Daoy (cell line): ENCODE results near the gene CHEK1. TPM values are rescaled to one million over a fixed set of nuclear protein-coding genes. Genes with fewer than 3 reads are reported as not detected.
A peak's percentile ranks its signal among the peaks of the same experiment; 100 is the strongest.
"Not testable (repeated sequence)": the region's sequence is repeated elsewhere in the genome, so short reads cannot be mapped to it uniquely, and the experiment has no call there.

Experiments used
- DNase-seq: peaks from one replicate; pipeline ENCODE4 v3.0.0-alpha.2; 2015; ENCODE audit warnings: low read depth
- total RNA-seq: library from RNA; depleted of rRNA; stranded (reverse); fragments of >200 nt; shearing (Covaris generic); gene quantifications from 2 replicates; pipeline ENCODE4 v1.2.3, GENCODE V29; 2014; rRNA removed

The CHEK1 gene
- total RNA-seq, 1 experiment from 2014 or later, result 65.3 TPM

DNA sequence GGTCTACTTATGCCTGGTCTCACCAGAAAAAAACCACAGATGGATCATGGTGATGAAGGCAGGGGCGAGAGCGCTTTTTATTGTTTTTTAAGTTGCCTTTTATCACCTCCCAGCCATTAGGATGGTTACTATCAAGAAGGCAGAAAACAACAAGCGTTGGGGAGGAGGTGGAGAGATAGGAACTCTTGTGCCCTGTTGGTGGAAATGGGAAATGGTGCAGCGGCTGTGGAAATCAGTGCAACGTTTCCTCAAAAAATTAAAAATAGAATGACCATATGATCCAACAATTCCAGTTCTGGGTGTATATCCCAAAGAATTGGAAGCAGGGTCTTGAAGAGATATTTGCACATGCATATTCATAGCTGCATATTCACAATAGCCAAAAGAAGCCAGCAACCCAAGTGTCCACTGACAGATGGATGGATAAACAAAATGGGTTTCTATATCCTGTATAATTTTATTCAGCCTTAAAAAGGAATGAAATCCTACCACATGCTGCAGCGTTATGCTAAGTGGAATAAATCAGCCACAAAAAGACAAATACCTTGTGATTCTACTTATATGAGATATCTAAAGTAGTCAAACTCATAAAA, 76.2 kb downstream of the CHEK1 start:
- DNase-seq, result no peak

GRCh38 chr11:125701858-125702621, 77.1 kb downstream of the CHEK1 start:
- DNase-seq, result no peak

GRCh38 chr11:125704686-125705085, 79.7 kb downstream of the CHEK1 start:
- DNase-seq, result not testable (repeated sequence)

- peak; percentile 4 for DNase-seq
These were observed 95.8 kb downstream of the CHEK1 start for GRCh38 chr11:125720781-125721180.

GRCh38 chr11:125724125-125724524, 99.2 kb downstream of the CHEK1 start:
- no peak for DNase-seq

Other genes starting within 250 kb of the CHEK1 start
- 32.6 and 38.6 TPM in 2 replicates for gene FEZ1, start 128.9 kb upstream of the CHEK1 start, total RNA-seq
- gene EI24, start 55.7 kb upstream of the CHEK1 start, total RNA-seq, result 128 and 166 TPM in 2 replicates
- gene STT3A, start 32.3 kb upstream of the CHEK1 start, total RNA-seq, result 160 and 169 TPM in 2 replicates
- gene ACRV1, start 55.7 kb downstream of the CHEK1 start, total RNA-seq, result 1.4 TPM in 1 of 2 replicates, not detected in the other
- gene PATE1, start 121.1 kb downstream of the CHEK1 start, total RNA-seq, result not detected in 2 replicates
- 0.29 TPM in 1 of 2 replicates, not detected in the other for gene PATE2, start 153.7 kb downstream of the CHEK1 start, total RNA-seq
- not detected in 2 replicates for gene PATE3, start 163.0 kb downstream of the CHEK1 start, total RNA-seq
- gene PATE4, start 208.2 kb downstream of the CHEK1 start, total RNA-seq, result not detected in 2 replicates